GM23248 (cell line): ENCODE data around the gene TTLL9. TPM values are rescaled to one million over a fixed set of nuclear protein-coding genes. Genes with fewer than 3 reads are reported as not detected.
"Not testable (repeated sequence)": the region's sequence is repeated elsewhere in the genome, so short reads cannot be mapped to it uniquely, and the experiment has no call there.

Source experiments
- DNase-seq: peaks from one replicate; pipeline ENCODE4 v3.0.0-alpha.2; 2015
- H2AFZ ChIP-seq: fragments of 200-600 bp; sonication (generic); 2 replicates; pipeline ENCODE4 v1.6.1; 2016; ENCODE audit warnings: antibody characterized with exemption
- H3F3A ChIP-seq: fragments of 200-600 bp; sonication (generic); 2 replicates; pipeline ENCODE4 v1.6.1; 2016; ENCODE audit warnings: mild to moderate bottlenecking, antibody characterized with exemption, mixed run types; ENCODE audit not compliant: insufficient read depth
- H3K27ac ChIP-seq: fragments of 200-600 bp; sonication (generic); 2 replicates; pipeline ENCODE4 v1.5.1; 2016; ENCODE audit warnings: mild to moderate bottlenecking
- H3K27me3 ChIP-seq: fragments of 200-600 bp; sonication (generic); replicated peaks from 2 replicates; pipeline ENCODE4 v1.6.1; 2016; ENCODE audit warnings: mild to moderate bottlenecking; ENCODE audit not compliant: insufficient read depth
- H3K36me3 ChIP-seq: fragments of 200-600 bp; sonication (generic); 2 replicates; pipeline ENCODE4 v1.6.1; 2016; ENCODE audit warnings: low read depth, mild to moderate bottlenecking
- H3K4me1 ChIP-seq: fragments of 200-600 bp; sonication (generic); 2 replicates; pipeline ENCODE4 v1.6.1; 2016; ENCODE audit warnings: mild to moderate bottlenecking; ENCODE audit not compliant: insufficient read depth
- H3K4me2 ChIP-seq: fragments of 200-600 bp; sonication (generic); one replicate; pipeline ENCODE4 v1.6.1; 2016; ENCODE audit warnings: mild to moderate bottlenecking; ENCODE audit not compliant: unreplicated experiment
- H3K4me3 ChIP-seq: fragments of 200-600 bp; sonication (generic); 2 replicates; pipeline ENCODE4 v1.5.1; 2016; ENCODE audit warnings: mild to moderate bottlenecking
- H3K79me2 ChIP-seq: fragments of 200-600 bp; sonication (generic); 2 replicates; pipeline ENCODE4 v1.6.1; 2016; ENCODE audit warnings: mild to moderate bottlenecking; ENCODE audit not compliant: insufficient read depth
- H3K9ac ChIP-seq: fragments of 200-600 bp; sonication (generic); 2 replicates; pipeline ENCODE4 v1.6.1; 2016; ENCODE audit warnings: mild to moderate bottlenecking
- H3K9me2 ChIP-seq: fragments of 200-600 bp; sonication (generic); 2 replicates; pipeline ENCODE4 v1.6.1; 2016; ENCODE audit warnings: mixed run types, mild to moderate bottlenecking, moderate library complexity; ENCODE audit not compliant: insufficient read depth
- H3K9me3 ChIP-seq: fragments of 200-600 bp; sonication (generic); one replicate; pipeline ENCODE4 v1.6.1; 2017; ENCODE audit warnings: low read depth
- H4K20me1 ChIP-seq: fragments of 200-600 bp; sonication (generic); 2 replicates; pipeline ENCODE4 v1.6.0; 2016; ENCODE audit not compliant: insufficient read depth
- EZH2 ChIP-seq: fragments of 200-600 bp; sonication (generic); IDR thresholded peaks from 2 replicates; pipeline ENCODE4 v1.6.1; 2018; ENCODE audit warnings: antibody characterized with exemption, mild to moderate bottlenecking; ENCODE audit not compliant: insufficient read depth, poor library complexity, severe bottlenecking
- EZH2phosphoT487 ChIP-seq: fragments of 200-600 bp; sonication (generic); IDR thresholded peaks from 2 replicates; pipeline ENCODE4 v1.6.1; 2018; ENCODE audit warnings: antibody characterized with exemption, moderate library complexity, mild to moderate bottlenecking, low read depth; ENCODE audit not compliant: insufficient read depth
- WGBS, 2 experiments: methylation state at CpG; one replicate each; pipeline ENCODE4 v1.1.6; 2015 to 2017; ENCODE audit warnings: low lambda C conversion rate in 2 of 2, low coverage in 1 of 2; ENCODE audit errors: missing lambda C conversion rate in 2 of 2; 5-methylcytosine and 5-hydroxymethylcytosine counted together
- in situ Hi-C: fragments of 300-500 bp; cut with MboI; formaldehyde crosslinking; loops from 2 replicates; pipeline ENCODE4 v1.15.0; 2020
- polyA plus RNA-seq: library from polyadenylated mRNA; unstranded; fragments of >200 nt; fragmentation: Nextera tagmentation; extraction: Ambion mirVana; gene quantifications from 2 replicates; pipeline ENCODE4 v1.2.1, GENCODE V29; 2016
- total RNA-seq: library from RNA; depleted of rRNA; stranded (reverse); fragments of >200 nt; shearing (Covaris generic); gene quantifications from 2 replicates; pipeline ENCODE4 v1.2.3, GENCODE V29; 2014

Gene TTLL9
- total and polyA plus RNA-seq, 2 experiments from 2014 or later: not detected

- H3K9me2 ChIP-seq: no peaks in the 10 kb centered on the region
- no peak overlapping the region for H3K4me3 ChIP-seq
- no peaks in the 10 kb centered on the region for H3K79me2 ChIP-seq
- H3K27ac ChIP-seq: no peak overlapping the region
- peaks cover 43% of the 10 kb centered on the region; the same call in 1 of the 2 replicates for H3K27me3 ChIP-seq
- no peaks in the 10 kb centered on the region for H3K4me1 ChIP-seq
- DNase-seq: no peak
- WGBS, 2 experiments: 57 to 63% methylated on average over 7 of the region's 7 CpGs
- H3F3A ChIP-seq: no peaks in the 10 kb centered on the region
- H3K36me3 ChIP-seq: no peaks in the 10 kb centered on the region
- TF ChIP-seq EZH2 (no peak), EZH2phosphoT487 (no peak)
- H2AFZ ChIP-seq: no peak overlapping the region
- no peak overlapping the region for H3K4me2 ChIP-seq
- no peak overlapping the region for H3K9ac ChIP-seq
- in situ Hi-C loops: no loop called here
- no peaks in the 10 kb centered on the region for H3K9me3 ChIP-seq
- H4K20me1 ChIP-seq: no peaks in the 10 kb centered on the region
Measured at GRCh38 chr20:31918466-31919105, 48.2 kb downstream of the TTLL9 start.

GRCh38 chr20:31919410-31920155 is 49.1 kb downstream of the TTLL9 start:
- H3K9me2 ChIP-seq: no peaks in the 10 kb centered on the region
- no peaks in the 10 kb centered on the region for H3K9me3 ChIP-seq
- H4K20me1 ChIP-seq: no peaks in the 10 kb centered on the region
- H3K27me3 ChIP-seq: peaks cover 37% of the 10 kb centered on the region
- H3K4me2 ChIP-seq: no peak overlapping the region
- H2AFZ ChIP-seq: no peak overlapping the region
- no peak for DNase-seq
- H3K9ac ChIP-seq: no peak overlapping the region
- no peaks in the 10 kb centered on the region for H3K36me3 ChIP-seq
- TF ChIP-seq EZH2phosphoT487 (no peak), EZH2 (no peak)
- no peaks in the 10 kb centered on the region for H3K4me1 ChIP-seq
- in situ Hi-C loops: no loop called here
- H3K27ac ChIP-seq: no peak overlapping the region
- H3K4me3 ChIP-seq: no peak overlapping the region
- WGBS, 2 experiments: 16 to 32% methylated on average over 6 of the region's 6 CpGs
- H3K79me2 ChIP-seq: no peaks in the 10 kb centered on the region
- no peaks in the 10 kb centered on the region for H3F3A ChIP-seq

GRCh38 chr20:31920275-31920855 is 49.9 kb downstream of the TTLL9 start:
- H3K9me3 ChIP-seq: no peaks in the 10 kb centered on the region
- DNase-seq: no peak
- H3K9ac ChIP-seq: no peak overlapping the region
- H3K27me3 ChIP-seq: peaks cover 33% of the 10 kb centered on the region
- H3K79me2 ChIP-seq: no peaks in the 10 kb centered on the region
- H3K36me3 ChIP-seq: no peaks in the 10 kb centered on the region
- TF ChIP-seq EZH2 (no peak), EZH2phosphoT487 (no peak)
- H3K27ac ChIP-seq: no peak overlapping the region
- 39 to 41% methylated on average over 10 to 11 of the region's 11 CpGs for WGBS, 2 experiments
- H3K9me2 ChIP-seq: no peaks in the 10 kb centered on the region
- no peaks in the 10 kb centered on the region for H3K4me1 ChIP-seq
- no peak overlapping the region for H3K4me2 ChIP-seq
- H4K20me1 ChIP-seq: no peaks in the 10 kb centered on the region
- H3K4me3 ChIP-seq: no peak overlapping the region
- in situ Hi-C loops: no loop called here
- no peak overlapping the region for H2AFZ ChIP-seq
- H3F3A ChIP-seq: no peaks in the 10 kb centered on the region

GRCh38 chr20:31921480-31921879 is 51.0 kb downstream of the TTLL9 start:
- H3K9ac ChIP-seq, H3F3A ChIP-seq, in situ Hi-C loops, H3K9me3 ChIP-seq, H3K36me3 ChIP-seq, H2AFZ ChIP-seq, H3K4me3 ChIP-seq, DNase-seq, H3K79me2 ChIP-seq, H3K4me1 ChIP-seq, H3K27ac ChIP-seq, H3K9me2 ChIP-seq, H3K4me2 ChIP-seq, H4K20me1 ChIP-seq: not testable (repeated sequence)
- 48 to 52% methylated on average over 5 of the region's 5 CpGs for WGBS, 2 experiments
- peaks cover 38% of the 10 kb centered on the region for H3K27me3 ChIP-seq
